Measurements from ENCODE around the gene HM13.
"Not testable (repeated sequence)": the region's sequence is repeated elsewhere in the genome, so short reads cannot be mapped to it uniquely, and the experiment has no call there.

HM13 gene

GRCh38 chr20:31568041-31568731 is 53.9 kb downstream of the HM13 start:
- no peak for DNase-seq (ENCODE audit: low read depth)

- no peak for DNase-seq (ENCODE audit: low read depth)
These were observed 54.5 kb downstream of the HM13 start for GRCh38 chr20:31568773-31569162.

GRCh38 chr20:31569163-31570020 is 55.1 kb downstream of the HM13 start:
- DNase-seq (ENCODE audit: low read depth), result peak; percentile 79

GRCh38 chr20:31570021-31570463 is 55.8 kb downstream of the HM13 start:
- DNase-seq (ENCODE audit: low read depth), result no peak

- peak; percentile 91 for DNase-seq (ENCODE audit: low read depth)
These were observed 56.7 kb downstream of the HM13 start for GRCh38 chr20:31570735-31571617.

- no peak for DNase-seq (ENCODE audit: low read depth)
These were observed 57.9 kb downstream of the HM13 start for GRCh38 chr20:31572042-31572700.

- peak; percentile 100 for DNase-seq (ENCODE audit: low read depth)
These were observed 58.7 kb downstream of the HM13 start for GRCh38 chr20:31572701-31573554.

DNA sequence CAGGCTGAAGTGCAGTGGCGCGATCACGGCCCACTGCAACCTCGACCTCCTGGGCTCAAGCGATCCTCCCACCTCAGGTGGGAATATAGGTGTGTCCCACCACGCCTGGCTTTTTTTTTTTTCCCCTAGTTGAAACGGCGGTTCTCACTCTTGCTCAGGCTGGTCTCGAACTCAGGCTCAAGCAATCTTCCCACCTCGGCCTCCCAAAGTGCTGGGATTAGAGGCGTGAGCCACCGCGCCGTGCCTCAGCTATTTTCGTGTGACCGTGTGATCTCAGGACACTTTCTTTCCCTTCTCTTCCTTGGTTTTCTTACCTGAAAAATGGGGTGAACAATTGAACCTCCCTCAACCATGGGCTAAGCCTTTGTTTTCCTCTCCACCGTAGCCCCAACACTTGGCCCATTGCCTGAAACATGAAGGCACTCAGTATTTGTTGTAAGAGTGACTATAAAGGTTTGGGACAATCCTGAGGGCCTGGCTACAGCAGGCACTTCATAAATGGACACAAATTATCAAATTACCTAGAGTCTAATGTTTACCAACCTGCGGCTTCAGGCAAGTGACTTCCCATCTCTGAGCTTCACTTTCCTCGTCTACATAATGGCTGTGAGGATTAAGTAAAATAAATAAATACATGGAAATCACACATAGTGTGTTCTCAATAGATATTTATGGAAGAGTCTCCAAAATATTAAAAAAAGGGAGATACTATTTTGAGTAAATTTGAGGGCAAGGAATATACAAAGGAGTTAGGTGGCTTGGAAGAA is 59.5 kb downstream of the HM13 start:
- no peak for DNase-seq (ENCODE audit: low read depth)

- DNase-seq (ENCODE audit: low read depth), result not testable (repeated sequence)
These were observed 60.7 kb downstream of the HM13 start for GRCh38 chr20:31574986-31575385.

DNA sequence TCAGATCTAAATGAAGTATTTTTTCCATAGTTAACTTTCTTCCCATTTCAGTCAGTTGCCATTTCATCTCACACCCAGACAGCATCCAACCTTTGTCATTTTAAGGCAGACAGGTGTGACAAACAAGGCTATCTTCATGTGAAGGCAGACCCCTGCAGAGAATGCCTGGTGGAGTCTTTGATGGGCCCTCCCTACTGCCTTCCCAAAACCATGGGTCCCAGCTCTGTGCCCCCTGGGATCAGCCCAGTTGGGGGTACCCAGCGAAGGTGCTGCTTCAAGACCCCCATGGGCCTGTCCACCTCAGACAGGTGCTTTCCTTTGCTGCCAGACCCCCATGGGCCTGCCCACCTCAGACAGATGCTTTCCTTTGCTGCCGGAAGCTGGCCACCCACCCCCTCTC is 62.5 kb downstream of the HM13 start:
- no peak for DNase-seq (ENCODE audit: low read depth)

DNA sequence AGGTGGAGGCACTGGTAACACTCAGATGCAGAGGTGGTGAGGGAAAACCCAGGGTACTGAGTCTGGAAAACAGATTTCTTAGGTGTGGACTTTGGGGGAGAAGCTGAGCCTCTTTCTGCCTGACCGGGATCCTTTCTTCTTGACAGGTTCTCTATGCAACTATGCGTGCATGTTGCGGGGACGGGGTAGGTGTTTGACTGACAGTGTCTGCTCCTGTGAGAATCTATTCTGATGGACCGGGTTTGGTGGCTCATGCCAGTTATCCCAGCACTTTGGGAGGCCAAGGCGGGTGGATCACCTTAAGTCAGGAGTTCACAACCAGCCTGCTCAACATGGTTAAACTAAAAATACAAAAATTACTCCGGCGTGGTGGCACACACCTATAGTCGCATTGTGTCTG is 63.0 kb downstream of the HM13 start:
- DNase-seq (ENCODE audit: low read depth), result no peak

- DNase-seq (ENCODE audit: low read depth), result no peak
These were observed 64.4 kb downstream of the HM13 start for GRCh38 chr20:31578448-31579138.

- no peak for DNase-seq (ENCODE audit: low read depth)
These were observed 65.0 kb downstream of the HM13 start for GRCh38 chr20:31579245-31579644.

- DNase-seq (ENCODE audit: low read depth), result not testable (repeated sequence)
These were observed 65.9 kb downstream of the HM13 start for GRCh38 chr20:31579941-31580651.

GRCh38 chr20:31580706-31581105 is 66.5 kb downstream of the HM13 start:
- DNase-seq (ENCODE audit: low read depth), result no peak

DNA sequence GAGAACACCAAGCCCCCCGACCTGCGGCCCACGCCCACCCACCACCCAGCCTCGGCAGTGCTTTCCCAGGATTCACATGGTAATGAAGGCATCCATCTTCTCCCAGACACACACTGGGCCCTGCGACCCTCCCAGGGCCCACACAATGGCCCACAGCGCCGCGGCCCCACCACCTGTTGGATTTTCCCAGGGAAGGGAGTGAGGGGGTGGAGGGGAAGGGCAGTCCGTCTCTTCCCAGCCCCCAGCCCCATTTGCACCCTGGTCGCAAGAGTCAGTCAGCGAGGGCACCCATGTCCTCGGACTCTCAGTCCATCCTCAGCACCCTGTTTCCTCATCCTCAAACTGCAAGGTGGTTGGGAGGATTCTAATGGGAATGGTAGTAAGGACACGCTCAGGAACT is 67.1 kb downstream of the HM13 start:
- no peak for DNase-seq (ENCODE audit: low read depth)

DNA sequence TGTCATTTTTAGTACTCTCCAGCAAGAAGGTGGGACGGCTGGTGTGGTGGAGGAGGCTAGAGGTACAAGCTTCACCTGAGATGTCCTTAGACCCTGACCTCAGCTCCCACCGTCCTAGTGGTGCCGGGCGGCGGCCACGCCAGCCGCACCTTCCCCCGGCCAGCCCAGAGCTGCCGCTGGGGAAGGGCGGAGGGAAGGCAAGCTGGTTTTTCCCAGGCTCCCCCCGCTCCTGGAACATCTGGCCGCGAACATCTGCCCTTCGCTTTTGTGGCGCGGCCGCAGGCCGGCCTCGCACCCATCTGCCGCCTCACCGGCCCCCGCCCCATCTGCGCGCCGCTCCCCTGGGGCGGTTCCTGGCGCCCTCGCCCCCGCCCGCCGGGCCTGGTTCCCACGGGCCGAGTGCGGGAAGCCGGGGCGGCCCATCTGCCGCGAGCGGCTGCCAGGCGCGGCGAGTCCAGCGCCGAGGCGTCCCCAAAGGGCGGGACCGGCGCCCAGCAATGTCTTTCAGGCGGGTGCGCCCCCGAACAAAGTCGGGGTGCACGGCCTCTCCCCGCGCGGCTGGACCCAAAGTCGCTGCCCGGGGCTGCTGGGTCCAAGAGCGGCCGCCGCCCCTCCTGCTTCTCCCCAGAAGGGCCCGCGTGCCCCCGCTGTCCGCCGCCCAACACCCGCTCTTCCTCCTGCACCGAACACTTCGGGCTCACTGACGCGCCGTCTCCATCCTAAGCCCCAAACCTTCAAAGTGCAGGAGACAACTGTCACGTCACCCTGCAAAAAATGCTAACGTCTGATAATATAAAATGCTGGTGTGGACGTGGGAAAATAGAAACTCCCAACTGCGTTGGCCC is 73.5 kb downstream of the HM13 start:
- peak; percentile 65 for DNase-seq (ENCODE audit: low read depth)

GRCh38 chr20:31590717-31591225 is 76.5 kb downstream of the HM13 start:
- DNase-seq (ENCODE audit: low read depth), result no peak
